HFFc6 (cell line): ENCODE data around the gene CYB561D2. TPM values are rescaled to one million over a fixed set of nuclear protein-coding genes. Genes with fewer than 3 reads are reported as not detected.

Experiments
- DNase-seq: peaks from one replicate; pipeline ENCODE4 v3.0.0-alpha.2; 2018
- H3K27ac Mint-ChIP-seq: 2 replicates; pipeline ENCODE4 v1.8.0; 2020; ENCODE audit warnings: mild to moderate bottlenecking, mixed read lengths
- H3K27me3 Mint-ChIP-seq: 2 replicates; pipeline ENCODE4 v1.8.0; 2021; ENCODE audit warnings: mild to moderate bottlenecking, moderate library complexity, mixed read lengths; ENCODE audit not compliant: insufficient read depth
- H3K36me3 Mint-ChIP-seq: 2 replicates; pipeline ENCODE4 v1.8.0; 2021; ENCODE audit warnings: low read depth, mixed read lengths
- H3K4me1 Mint-ChIP-seq: 2 replicates; pipeline ENCODE4 v1.8.0; 2020; ENCODE audit warnings: low read depth, mixed read lengths
- H3K4me3 Mint-ChIP-seq: 2 replicates; pipeline ENCODE4 v1.8.0; 2020; ENCODE audit warnings: mild to moderate bottlenecking, moderate library complexity, mixed read lengths
- H3K9me3 Mint-ChIP-seq: 2 replicates; pipeline ENCODE4 v1.8.0; 2020; ENCODE audit warnings: mild to moderate bottlenecking, mixed read lengths
- total RNA-seq, 6 experiments: library from RNA; stranded (reverse); fragmentation: NEBNext Ultra II Directional; extraction: Animal tissue kit (Norgen Biotek cat#: 25700); gene quantifications; 2 replicates in 1 of 6; 3 replicates in 5 of 6; pipeline ENCODE4 v1.2.3, GENCODE V29; 2021
- TF ChIP-seq, protein P1 (sequence below): fragments of 200-600 bp; sonication (generic); IDR thresholded peaks from 2 replicates; pipeline ENCODE4 v1.5.0; 2021; ENCODE audit warnings: antibody characterized with exemption, mild to moderate bottlenecking

The CYB561D2 gene
- total RNA-seq, 6 experiments from 2014 or later = 20.5 to 25.2 (median 24.0) TPM

DNA sequence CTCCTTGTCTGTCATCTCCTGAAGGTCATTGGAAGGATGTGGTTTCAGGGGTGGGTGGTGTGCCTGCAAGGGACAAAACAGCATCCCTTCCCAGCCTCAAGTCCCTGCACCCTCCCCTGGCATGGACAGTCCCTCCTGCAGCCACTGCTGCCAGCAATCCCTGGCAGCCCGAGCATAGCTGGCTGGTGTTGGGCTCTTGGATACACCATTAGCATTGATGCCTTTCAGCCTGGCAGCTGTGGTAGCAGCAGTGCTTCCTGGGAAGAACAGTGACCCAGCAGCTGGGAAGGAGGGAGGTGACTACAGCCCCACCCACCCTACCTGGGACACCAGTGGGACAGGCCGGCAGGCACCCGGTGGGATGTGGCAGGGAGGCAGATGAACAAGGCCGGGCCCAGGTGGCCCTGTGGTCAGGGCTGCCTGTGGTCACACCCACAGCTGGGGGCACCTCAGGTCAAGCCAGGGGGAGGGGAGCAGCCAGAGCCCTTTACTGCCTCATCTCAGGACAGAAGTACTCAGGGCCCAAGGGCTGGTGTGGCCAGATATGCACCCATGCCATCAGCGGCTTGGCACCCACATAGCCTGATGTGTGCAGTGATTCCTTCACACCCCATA lies 41.5 kb downstream of the CYB561D2 start:
- H3K36me3 Mint-ChIP-seq = no peaks in the 10 kb centered on the region
- no peaks in the 10 kb centered on the region for H3K9me3 Mint-ChIP-seq
- H3K4me3 Mint-ChIP-seq = no peak overlapping the region
- no peaks in the 10 kb centered on the region for H3K4me1 Mint-ChIP-seq
- peaks cover 35% of the 10 kb centered on the region for H3K27me3 Mint-ChIP-seq
- DNase-seq = no peak
- TF ChIP-seq, protein P1, sequence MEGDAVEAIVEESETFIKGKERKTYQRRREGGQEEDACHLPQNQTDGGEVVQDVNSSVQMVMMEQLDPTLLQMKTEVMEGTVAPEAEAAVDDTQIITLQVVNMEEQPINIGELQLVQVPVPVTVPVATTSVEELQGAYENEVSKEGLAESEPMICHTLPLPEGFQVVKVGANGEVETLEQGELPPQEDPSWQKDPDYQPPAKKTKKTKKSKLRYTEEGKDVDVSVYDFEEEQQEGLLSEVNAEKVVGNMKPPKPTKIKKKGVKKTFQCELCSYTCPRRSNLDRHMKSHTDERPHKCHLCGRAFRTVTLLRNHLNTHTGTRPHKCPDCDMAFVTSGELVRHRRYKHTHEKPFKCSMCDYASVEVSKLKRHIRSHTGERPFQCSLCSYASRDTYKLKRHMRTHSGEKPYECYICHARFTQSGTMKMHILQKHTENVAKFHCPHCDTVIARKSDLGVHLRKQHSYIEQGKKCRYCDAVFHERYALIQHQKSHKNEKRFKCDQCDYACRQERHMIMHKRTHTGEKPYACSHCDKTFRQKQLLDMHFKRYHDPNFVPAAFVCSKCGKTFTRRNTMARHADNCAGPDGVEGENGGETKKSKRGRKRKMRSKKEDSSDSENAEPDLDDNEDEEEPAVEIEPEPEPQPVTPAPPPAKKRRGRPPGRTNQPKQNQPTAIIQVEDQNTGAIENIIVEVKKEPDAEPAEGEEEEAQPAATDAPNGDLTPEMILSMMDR = no peak
- no peak overlapping the region for H3K27ac Mint-ChIP-seq

DNA sequence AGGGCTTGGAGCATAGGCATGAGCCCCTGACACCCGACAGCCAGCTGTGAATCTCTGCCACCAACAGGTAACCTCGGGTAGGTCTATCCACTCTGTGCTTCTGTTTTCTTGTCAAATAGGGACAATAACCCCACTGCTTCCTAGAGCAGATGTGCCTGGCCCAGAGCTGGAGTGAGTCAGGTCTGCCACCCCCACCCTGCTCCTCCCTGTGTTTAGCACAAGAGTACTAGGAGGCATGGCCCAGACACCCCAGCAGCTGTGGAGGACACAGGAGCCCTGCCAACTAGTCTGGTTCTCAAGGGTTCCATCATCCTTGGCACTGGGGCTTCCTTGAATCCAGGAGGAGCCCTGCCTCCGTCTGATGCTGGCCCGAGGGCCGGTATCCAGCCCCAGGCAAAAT lies 42.4 kb downstream of the CYB561D2 start:
- TF ChIP-seq, protein P1 = no peak
- peaks cover 29% of the 10 kb centered on the region for H3K27me3 Mint-ChIP-seq
- H3K36me3 Mint-ChIP-seq = no peaks in the 10 kb centered on the region
- DNase-seq = no peak
- no peaks in the 10 kb centered on the region for H3K4me1 Mint-ChIP-seq
- no peaks in the 10 kb centered on the region for H3K9me3 Mint-ChIP-seq
- H3K27ac Mint-ChIP-seq = no peak overlapping the region
- no peak overlapping the region for H3K4me3 Mint-ChIP-seq

DNA sequence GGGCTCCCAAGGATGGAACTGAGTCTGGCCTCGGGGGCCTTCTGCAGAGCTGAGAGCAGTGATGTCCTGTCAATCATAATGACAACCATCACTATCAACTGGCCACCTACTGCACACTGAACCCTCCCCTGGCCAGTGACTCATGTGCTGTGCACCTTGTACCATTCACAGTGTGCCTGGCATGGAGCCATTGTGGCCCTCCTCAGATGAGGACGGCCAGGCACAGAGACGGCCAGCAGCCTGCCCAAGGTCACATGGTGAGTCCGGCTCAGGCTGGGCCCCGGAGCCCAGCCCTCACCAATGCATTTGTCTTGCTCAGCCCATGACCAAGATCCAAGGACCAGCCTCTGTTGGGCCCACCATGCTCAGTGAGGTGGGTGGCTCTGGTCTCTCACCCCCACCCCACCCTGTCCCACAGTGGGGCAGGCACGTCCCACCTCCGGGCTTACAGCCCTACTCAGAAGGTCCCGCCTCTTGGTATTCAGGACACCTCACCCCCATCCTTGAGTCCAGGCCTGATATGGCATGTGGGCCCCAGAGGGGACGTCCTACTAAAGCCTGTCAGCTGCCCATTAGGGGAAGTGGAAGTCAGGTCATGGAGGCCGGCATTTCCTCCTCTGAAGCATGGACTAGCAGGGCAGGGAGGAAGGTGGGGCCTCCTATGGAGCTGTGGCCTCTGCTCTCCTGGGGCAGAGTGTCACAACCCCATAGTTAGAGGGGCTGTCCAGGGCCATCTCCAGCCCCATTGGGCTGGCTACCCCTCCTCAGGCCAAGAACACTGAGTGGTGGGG lies 44.6 kb downstream of the CYB561D2 start:
- DNase-seq = no peak
- Mint-ChIP-seq H3K27ac (no peak overlapping the region), H3K36me3 (no peaks in the 10 kb centered on the region), H3K4me3 (no peak overlapping the region), H3K27me3 (peaks cover 27% of the 10 kb centered on the region), H3K4me1 (no peaks in the 10 kb centered on the region), H3K9me3 (no peaks in the 10 kb centered on the region)
- TF ChIP-seq, protein P1 = no peak

DNA sequence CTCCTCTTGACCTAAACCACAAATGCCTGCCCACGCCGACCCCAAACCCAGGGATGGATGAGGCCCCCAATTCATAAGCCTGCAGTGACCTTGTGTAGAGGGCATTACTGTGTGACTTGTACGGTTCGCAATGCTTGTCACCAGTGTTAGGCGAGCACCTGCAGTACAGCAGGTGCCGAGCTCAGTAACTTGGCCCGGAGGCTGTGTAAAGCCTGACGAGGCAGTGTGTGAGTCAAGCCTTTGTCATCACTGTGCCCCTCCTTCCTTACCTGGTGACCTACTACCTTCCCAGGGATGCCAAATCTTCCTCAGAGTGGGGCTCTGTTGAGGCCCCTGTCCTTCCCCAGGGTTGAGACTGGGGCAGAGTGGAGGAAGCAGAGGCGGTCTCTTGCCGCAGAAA lies 45.8 kb downstream of the CYB561D2 start:
- TF ChIP-seq, protein P1 = no peak
- peaks cover 24% of the 10 kb centered on the region for H3K27me3 Mint-ChIP-seq
- H3K4me1 Mint-ChIP-seq = no peaks in the 10 kb centered on the region
- no peaks in the 10 kb centered on the region for H3K36me3 Mint-ChIP-seq
- no peak for DNase-seq
- H3K4me3 Mint-ChIP-seq = no peak overlapping the region
- no peaks in the 10 kb centered on the region for H3K9me3 Mint-ChIP-seq
- no peak overlapping the region for H3K27ac Mint-ChIP-seq

DNA sequence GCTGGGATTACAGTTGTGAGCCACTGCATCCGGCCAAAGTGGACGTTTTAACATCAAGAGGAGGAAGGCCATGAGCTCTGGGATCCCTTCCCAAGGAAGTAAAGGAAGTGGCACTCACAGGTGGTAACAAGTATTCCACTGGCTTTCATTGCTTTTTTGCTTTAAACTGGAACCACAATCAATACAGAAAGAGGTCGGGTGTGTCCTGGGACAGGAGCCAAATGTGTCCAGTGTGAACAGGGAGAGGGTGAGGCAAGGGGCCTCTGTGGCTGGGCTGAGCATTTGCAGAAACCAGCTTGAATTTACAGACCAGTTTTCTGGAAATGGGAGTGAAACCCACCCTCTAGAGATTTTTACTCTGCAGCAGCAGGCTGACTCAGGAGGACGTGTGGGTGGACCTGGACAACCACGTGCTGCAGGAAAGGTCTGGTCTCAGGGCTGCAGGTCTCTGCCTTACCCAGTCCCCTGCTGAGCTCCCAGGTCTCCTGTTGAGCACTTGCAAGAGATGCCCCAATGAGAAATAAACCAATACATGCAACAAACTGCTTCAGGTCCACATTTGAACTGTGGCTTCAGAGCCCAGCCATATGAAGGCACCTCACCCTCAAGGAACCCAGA lies 51.4 kb downstream of the CYB561D2 start:
- Mint-ChIP-seq H3K4me3 (no peak overlapping the region), H3K36me3 (no peaks in the 10 kb centered on the region)

More for the DNA sequence above, 51.4 kb downstream of the CYB561D2 start:
- Mint-ChIP-seq H3K4me1 (no peaks in the 10 kb centered on the region), H3K9me3 (no peaks in the 10 kb centered on the region), H3K27ac (no peak overlapping the region), H3K27me3 (peaks cover 26% of the 10 kb centered on the region)
- DNase-seq = no peak
- TF ChIP-seq, protein P1 = no peak

Other genes starting within 250 kb of the CYB561D2 start
- 10 to 100 TPM; 20.5 to 35.6 (median 22.8) TPM for gene SEMA3F, start 195.5 kb upstream of the CYB561D2 start, total RNA-seq
- not detected for gene GNAT1, start 159.3 kb upstream of the CYB561D2 start, total RNA-seq
- under 1 TPM in 2 of 6 experiments, not detected in 4; 0.16 to 0.24 TPM for gene SLC38A3, start 145.6 kb upstream of the CYB561D2 start, total RNA-seq
- gene GNAI2, start 114.7 kb upstream of the CYB561D2 start, total RNA-seq = 100 to 1,000 TPM; 532 to 617 (median 582) TPM
- gene SEMA3B, start 81.7 kb upstream of the CYB561D2 start, total RNA-seq = 10 to 100 TPM; 14.5 to 26.6 (median 24.7) TPM
- under 1 TPM in 2 of 6 experiments, not detected in 4; 0.11 to 0.13 TPM for gene LSMEM2, start 71.8 kb upstream of the CYB561D2 start, total RNA-seq
- 100 to 1,000 TPM in 1 of 6 experiments, 10 to 100 TPM in 5; 71.2 to 102 (median 74.6) TPM for gene IFRD2, start 58.4 kb upstream of the CYB561D2 start, total RNA-seq
- gene HYAL3, start 51.5 kb upstream of the CYB561D2 start, total RNA-seq = 1 to 10 TPM; 4.7 to 8.3 (median 5.8) TPM
- 10 to 100 TPM in 5 of 6 experiments, 1 to 10 TPM in 1; 8.5 to 13.4 (median 10.7) TPM for gene NAA80, start 51.5 kb upstream of the CYB561D2 start, total RNA-seq
- gene HYAL1, start 47.3 kb upstream of the CYB561D2 start, total RNA-seq = under 1 TPM in 5 of 6 experiments, not detected in 1; 0.19 to 0.38 (median 0.23) TPM
- 10 to 100 TPM; 39.4 to 54.9 (median 47.6) TPM for gene HYAL2, start 28.1 kb upstream of the CYB561D2 start, total RNA-seq
- gene TUSC2, start 22.6 kb upstream of the CYB561D2 start, total RNA-seq = 10 to 100 TPM; 23.9 to 34.2 (median 26.8) TPM
- gene RASSF1, start 10.0 kb upstream of the CYB561D2 start, total RNA-seq = 10 to 100 TPM; 30.9 to 37.0 (median 34.1) TPM
- gene ZMYND10, start 5.1 kb upstream of the CYB561D2 start, total RNA-seq = 1 to 10 TPM in 2 of 6 experiments, under 1 TPM in 3, not detected in 1; 0.78 to 1.3 (median 0.83) TPM
- gene NPRL2, start 87 bp upstream of the CYB561D2 start, total RNA-seq = 10 to 100 TPM; 12.3 to 18.7 (median 17.4) TPM
- 10 to 100 TPM; 51.7 to 65.7 (median 54.4) TPM for gene TMEM115, start 8.7 kb downstream of the CYB561D2 start, total RNA-seq
- under 1 TPM in 1 of 6 experiments, not detected in 5; 0.09 TPM for gene CACNA2D2, start 152.8 kb downstream of the CYB561D2 start, total RNA-seq
- gene C3orf18, start 216.9 kb downstream of the CYB561D2 start, total RNA-seq = 10 to 100 TPM; 12.9 to 15.5 (median 14.2) TPM
- 10 to 100 TPM; 17.9 to 20.7 (median 19.2) TPM for gene HEMK1, start 218.7 kb downstream of the CYB561D2 start, total RNA-seq